Stimulated activated CD8-positive, alpha-beta memory T cell treated with anti-CD3 and anti-CD28 coated beads, Interleukin-12 subunit alpha, Interleukin-12 subunit beta, amount 100 ng/mL, for 1 hour (primary cell): ENCODE measurements around the gene PAPPA2.

Experiments
- DNase-seq: peaks from one replicate; pipeline ENCODE4 v3.0.0-alpha.2; 2020; ENCODE audit warnings: low read depth

PAPPA2 gene

GRCh38 chr1:176863613-176864012 is 400.6 kb downstream of the PAPPA2 start:
- DNase-seq: no peak

GRCh38 chr1:176864211-176864610 is 401.2 kb downstream of the PAPPA2 start:
- no peak for DNase-seq

- DNase-seq: no peak
Measured at GRCh38 chr1:176866011-176866714, 403.2 kb downstream of the PAPPA2 start.

- no peak for DNase-seq
Measured at GRCh38 chr1:176869577-176869976, 406.6 kb downstream of the PAPPA2 start.

GRCh38 chr1:176876966-176877515 is 414.1 kb downstream of the PAPPA2 start:
- DNase-seq: no peak

GRCh38 chr1:176877557-176877956 is 414.6 kb downstream of the PAPPA2 start:
- DNase-seq: no peak

- DNase-seq: no peak
Measured at GRCh38 chr1:176878750-176879536, 416.0 kb downstream of the PAPPA2 start.

GRCh38 chr1:176879784-176880620 is 417.0 kb downstream of the PAPPA2 start:
- no peak for DNase-seq

- DNase-seq: no peak
Measured at GRCh38 chr1:176880955-176881595, 418.1 kb downstream of the PAPPA2 start.

- no peak for DNase-seq
Measured at GRCh38 chr1:176884286-176884685, 421.3 kb downstream of the PAPPA2 start.

GRCh38 chr1:176884911-176885310 is 421.9 kb downstream of the PAPPA2 start:
- no peak for DNase-seq

- no peak for DNase-seq
Measured at GRCh38 chr1:176885341-176885740, 422.4 kb downstream of the PAPPA2 start.

GRCh38 chr1:176885751-176886150 is 422.8 kb downstream of the PAPPA2 start:
- DNase-seq: no peak

GRCh38 chr1:176888471-176889032 is 425.6 kb downstream of the PAPPA2 start:
- DNase-seq: no peak

GRCh38 chr1:176893625-176894352 is 430.8 kb downstream of the PAPPA2 start:
- no peak for DNase-seq

GRCh38 chr1:176894450-176894849 is 431.5 kb downstream of the PAPPA2 start:
- DNase-seq: no peak
